Dermis blood vessel endothelial cell (primary cell): ENCODE results near the gene KCNAB1. TPM values are rescaled to one million over a fixed set of nuclear protein-coding genes. Genes with fewer than 3 reads are reported as not detected.

Source experiments
- DNase-seq: peaks from one replicate; pipeline ENCODE4 v3.0.0; 2010
- total RNA-seq: library from RNA; depleted of rRNA; stranded (reverse); fragments of >200 nt; gene quantifications from 2 replicates; pipeline ENCODE4 v1.2.3, GENCODE V29; 2014

Gene KCNAB1
- total RNA-seq, 1 donor from 2014 or later: 0.17 TPM

DNA sequence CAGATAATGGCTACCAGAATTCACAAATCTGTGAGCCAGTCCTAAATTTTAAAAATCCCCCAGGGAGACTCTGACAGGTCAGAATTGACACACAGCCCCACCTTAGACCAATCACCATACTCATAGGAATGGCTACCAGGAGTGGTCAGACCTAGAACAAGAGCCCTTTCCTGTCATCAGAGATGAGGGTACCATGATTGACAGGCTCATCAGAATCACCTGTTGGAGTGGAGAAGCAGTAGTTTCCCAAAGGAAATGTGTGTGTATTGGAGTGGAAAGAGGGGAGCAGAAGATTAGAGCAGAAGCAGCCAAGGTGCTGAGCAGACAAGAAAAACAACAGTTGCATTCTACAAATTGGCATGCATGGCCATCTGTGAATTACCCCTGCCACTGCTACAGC is 461.6 kb downstream of the KCNAB1 start:
- DNase-seq: no peak

GRCh38 chr3:156582532-156583183 is 462.3 kb downstream of the KCNAB1 start:
- DNase-seq: no peak

DNA sequence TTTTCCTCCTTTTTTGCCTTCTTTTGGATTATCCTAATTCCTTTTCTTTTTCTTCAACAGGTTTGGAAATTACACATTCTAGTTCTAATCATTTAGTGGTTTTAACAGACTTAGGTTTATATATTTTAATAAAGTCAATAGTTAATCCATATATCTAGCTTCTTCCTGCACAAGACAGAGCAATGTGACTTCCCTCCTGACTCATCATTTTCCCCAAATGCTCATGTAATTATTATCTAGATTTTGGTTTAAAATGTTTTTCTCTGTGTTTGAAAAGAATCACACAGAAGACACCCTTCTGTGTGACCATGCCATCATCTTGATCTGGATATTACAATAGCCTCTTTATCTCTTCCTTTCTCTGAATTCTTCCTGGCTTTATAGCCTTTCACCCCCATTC is 463.1 kb downstream of the KCNAB1 start:
- no peak for DNase-seq

DNA sequence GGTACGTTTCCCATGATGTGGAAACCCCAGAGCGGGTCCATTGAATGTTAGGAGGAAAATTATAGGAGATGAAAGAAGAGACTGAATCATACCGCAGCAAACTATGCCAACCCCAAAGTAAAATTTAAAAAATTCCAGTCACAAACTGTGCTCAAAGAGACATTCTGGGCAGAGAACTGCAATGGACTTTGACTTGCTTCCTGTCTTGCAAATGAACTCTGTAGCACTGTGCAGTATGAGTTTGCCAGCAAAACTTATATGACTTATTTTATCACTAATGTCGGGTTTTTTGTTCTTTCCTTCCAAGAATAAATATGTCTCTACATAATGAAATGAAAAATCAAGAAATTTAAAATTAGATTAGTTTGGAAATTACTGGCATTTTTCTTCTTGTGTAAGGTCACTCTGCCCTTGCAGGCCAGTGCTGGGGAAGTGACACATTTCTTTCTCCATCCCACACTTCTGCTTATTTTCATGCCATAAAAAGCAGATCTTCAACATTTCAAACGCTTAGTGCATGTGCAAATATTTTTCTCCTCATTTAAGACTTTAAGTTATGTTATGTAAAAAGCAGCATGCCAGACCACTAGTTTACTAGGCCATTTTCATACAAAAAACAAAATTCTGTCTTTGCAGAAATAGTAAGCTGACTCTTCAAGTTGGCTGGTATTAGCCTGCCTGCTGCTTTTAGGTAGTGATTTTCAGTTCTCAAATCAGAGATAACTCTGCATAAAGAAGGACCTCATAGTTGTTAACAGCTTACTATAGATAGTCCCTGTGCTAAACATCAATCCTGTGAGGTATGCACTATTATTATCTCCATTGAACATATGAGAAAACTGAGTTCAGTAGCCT is 466.8 kb downstream of the KCNAB1 start:
- DNase-seq: no peak

- no peak for DNase-seq
Measured at GRCh38 chr3:156587760-156588069, 467.3 kb downstream of the KCNAB1 start.

Other genes with a start within 250 kb of the KCNAB1 start
- 34.0 and 65.1 TPM in 2 replicates for gene GMPS, start 249.9 kb upstream of the KCNAB1 start, total RNA-seq